ENCODE results near the gene PHACTR2. TPM values are rescaled to one million over a fixed set of nuclear protein-coding genes. Genes with fewer than 3 reads are reported as not detected.

The PHACTR2 gene
- polyA plus RNA-seq, 4 donors = 28.4 to 93.7 (median 35.1) TPM

DNA sequence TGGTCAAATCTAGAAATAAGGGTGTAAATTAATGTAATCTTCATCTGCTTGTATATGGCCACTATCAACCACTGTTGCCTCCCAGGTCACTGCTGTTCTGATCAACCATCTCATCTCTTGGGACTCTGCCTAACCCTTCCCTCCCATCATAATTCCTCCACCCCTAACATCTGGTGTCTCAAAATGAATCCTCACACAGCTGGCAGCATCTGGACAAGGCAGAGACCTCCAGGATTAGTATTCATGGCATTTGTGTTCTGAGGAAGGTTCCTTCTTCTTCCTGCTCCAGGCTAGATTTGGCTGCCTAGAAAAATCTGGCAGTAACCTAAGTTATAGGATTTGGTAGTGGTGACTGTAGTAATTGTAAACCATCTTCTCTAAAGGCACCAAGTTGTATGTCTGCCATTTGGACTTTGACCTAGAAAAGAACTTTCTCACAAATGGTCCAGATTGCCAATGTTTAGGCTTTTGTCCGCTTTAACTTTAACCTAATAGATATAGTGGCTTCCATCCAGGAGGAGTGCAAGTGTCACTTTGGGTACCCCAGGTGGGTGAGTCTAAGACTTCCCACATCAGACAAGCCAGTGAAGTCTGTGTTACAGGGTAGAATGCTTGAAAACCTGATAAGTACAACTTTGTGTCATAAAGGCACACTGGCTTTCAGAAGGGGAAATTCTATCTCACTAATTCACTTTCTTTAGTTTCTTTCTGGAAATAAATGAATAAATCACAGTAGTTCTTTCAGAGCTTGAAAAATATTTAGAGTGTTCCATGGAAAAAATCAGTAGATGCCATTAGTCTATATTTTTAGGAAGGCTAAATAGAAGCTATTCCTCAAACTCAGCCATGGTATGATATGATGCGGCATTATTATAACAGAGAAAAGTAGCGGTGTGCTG, 3.0 kb upstream of the PHACTR2 start:
- DNase-seq (ENCODE audit: low read depth in 4 of 4, low spot score in 3 of 4) = no peak

GRCh38 chr6:143675382-143675900, 2.3 kb upstream of the PHACTR2 start:
- DNase-seq (ENCODE audit: low read depth in 4 of 4, low spot score in 3 of 4) = no peak

DNA sequence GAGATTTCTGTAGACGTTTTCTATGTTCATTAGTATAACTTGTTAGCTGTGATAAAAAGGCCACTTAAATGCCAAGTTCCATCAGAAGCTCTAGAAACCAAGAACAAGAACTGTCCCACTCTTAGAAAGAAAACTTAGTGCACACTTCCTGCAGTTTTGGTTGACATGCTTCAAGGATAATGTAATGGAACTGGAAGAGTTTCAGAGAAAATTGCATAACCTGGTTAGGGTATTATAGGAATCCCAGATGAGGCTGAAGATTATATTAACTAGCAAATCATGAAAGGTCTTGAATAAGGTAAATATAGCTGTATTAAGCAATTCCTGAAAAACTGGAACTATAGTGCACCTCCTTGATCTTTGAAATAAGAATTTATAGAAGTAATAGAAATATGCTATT, 1.8 kb upstream of the PHACTR2 start:
- no peak for DNase-seq (ENCODE audit: low read depth in 4 of 4, low spot score in 3 of 4)

- DNase-seq (ENCODE audit: low read depth in 4 of 4, low spot score in 3 of 4) = no peak
Measured at GRCh38 chr6:143676437-143677045, 1.2 kb upstream of the PHACTR2 start.

DNA sequence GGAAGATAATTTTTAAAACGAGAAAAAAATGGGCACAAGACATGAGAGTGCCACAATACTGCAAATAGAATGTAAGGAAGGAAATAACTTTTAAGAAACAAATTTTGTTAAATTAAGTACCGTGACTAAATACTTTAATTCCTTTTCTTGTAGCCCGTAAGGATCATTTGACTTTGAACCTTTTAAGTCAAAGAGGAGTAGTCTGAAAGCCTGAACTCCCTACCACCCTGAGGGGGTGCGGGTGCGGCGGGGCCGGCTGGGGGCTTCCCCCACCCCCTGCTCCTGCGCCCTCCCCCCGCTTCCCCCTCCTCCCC, 231 bp upstream of the PHACTR2 start:
- DNase-seq (ENCODE audit: low read depth in 4 of 4, low spot score in 3 of 4) = no peak

GRCh38 chr6:143679041-143679440, 1.3 kb downstream of the PHACTR2 start:
- DNase-seq (ENCODE audit: low read depth in 4 of 4, low spot score in 3 of 4) = no peak

GRCh38 chr6:143680141-143680540, 2.4 kb downstream of the PHACTR2 start:
- DNase-seq (ENCODE audit: low read depth in 4 of 4, low spot score in 3 of 4) = no peak

DNA sequence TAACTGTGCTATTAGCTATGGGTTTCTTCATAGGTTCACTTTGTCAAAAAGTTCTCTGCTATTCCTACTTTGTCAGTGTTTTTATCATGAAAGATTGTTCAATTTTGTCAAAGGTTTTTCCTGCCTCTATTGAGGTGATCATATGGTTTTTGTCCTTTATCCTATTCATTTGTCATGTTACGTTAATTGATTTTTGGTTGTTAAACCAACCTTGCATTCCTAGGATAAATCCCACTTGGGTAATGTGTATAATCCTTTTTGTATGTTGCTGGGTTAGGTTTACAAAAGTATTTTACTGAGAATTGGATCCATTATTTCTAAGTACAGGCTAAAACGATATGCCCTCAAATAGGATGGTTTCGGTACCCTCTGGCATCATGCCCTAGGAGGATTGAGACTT, 5.0 kb downstream of the PHACTR2 start:
- DNase-seq (ENCODE audit: low read depth in 4 of 4, low spot score in 3 of 4) = no peak

GRCh38 chr6:143684486-143684885, 6.7 kb downstream of the PHACTR2 start:
- DNase-seq (ENCODE audit: low read depth in 4 of 4, low spot score in 3 of 4) = no peak

GRCh38 chr6:143685653-143686052, 7.9 kb downstream of the PHACTR2 start:
- no peak for DNase-seq (ENCODE audit: low read depth in 4 of 4, low spot score in 3 of 4)

DNA sequence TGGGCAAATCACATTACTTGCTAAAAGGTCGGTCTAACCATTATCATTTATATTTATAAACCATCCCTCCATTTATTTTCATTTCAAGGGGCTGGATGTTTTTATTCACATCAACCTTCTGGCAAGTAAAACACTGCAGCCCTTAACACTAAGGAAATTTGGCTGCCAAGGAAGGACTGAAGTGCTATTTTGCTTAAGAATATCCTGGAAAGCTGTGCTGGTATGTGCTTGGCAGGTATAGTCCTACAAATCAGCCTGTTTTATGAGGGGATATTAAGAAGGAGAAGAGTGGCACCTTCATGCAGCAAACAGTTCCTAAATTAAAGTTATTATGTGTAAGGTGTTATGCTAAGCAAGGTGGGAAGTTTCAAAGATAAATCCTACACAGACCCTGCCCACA, 9.8 kb downstream of the PHACTR2 start:
- no peak for DNase-seq (ENCODE audit: low read depth in 4 of 4, low spot score in 3 of 4)

DNA sequence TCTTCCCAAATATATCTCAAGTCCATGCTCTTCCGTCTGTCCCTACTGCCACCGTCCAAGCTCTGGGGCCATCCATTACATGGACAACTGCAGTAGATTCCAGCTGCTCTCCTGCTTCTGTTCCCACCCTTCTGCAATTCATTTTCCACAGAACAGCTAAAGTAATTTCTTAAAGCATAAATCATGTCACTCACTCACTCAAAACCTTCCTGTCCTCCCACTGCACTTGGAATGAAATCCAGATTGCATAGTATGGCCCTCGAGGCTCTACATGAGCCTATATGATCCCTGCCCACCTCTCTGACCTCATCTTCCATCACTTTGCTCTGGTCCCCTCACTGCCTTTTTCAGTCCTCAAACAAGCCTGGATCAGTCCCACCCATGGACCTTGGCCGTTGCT, 10.9 kb downstream of the PHACTR2 start:
- DNase-seq (ENCODE audit: low read depth in 4 of 4, low spot score in 3 of 4) = no peak

- no peak for DNase-seq (ENCODE audit: low read depth in 4 of 4, low spot score in 3 of 4)
Measured at GRCh38 chr6:143689852-143690251, 12.1 kb downstream of the PHACTR2 start.

- no peak for DNase-seq (ENCODE audit: low read depth in 4 of 4, low spot score in 3 of 4)
Measured at GRCh38 chr6:143691155-143691554, 13.4 kb downstream of the PHACTR2 start.

- no peak for DNase-seq (ENCODE audit: low read depth in 4 of 4, low spot score in 3 of 4)
Measured at GRCh38 chr6:143691900-143692636, 14.3 kb downstream of the PHACTR2 start.

- no peak for DNase-seq (ENCODE audit: low read depth in 4 of 4, low spot score in 3 of 4)
Measured at GRCh38 chr6:143692696-143693095, 14.9 kb downstream of the PHACTR2 start.

DNA sequence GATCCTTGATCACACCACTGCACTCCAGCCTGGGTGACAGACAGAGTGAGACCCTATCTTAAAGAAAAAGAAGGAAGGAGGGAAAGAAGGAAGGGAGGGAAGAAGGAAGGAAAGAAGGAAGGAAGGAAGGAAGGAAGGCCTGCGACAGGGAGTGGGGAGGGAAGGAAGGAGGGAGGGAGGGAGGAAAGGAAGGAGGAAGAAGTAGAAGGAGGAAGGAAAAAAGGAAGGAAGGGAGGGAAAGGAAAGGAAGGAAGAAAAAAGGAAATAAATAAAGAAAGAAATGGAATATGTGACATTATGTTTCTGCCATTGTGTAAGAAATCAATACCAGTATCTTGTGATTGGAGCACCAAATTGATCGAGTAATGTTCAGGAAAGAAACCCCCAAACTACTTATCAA, 16.2 kb downstream of the PHACTR2 start:
- no peak for DNase-seq (ENCODE audit: low read depth in 4 of 4, low spot score in 3 of 4)

- no peak for DNase-seq (ENCODE audit: low read depth in 4 of 4, low spot score in 3 of 4)
Measured at GRCh38 chr6:143694560-143694959, 16.8 kb downstream of the PHACTR2 start.

GRCh38 chr6:143695130-143695968, 17.6 kb downstream of the PHACTR2 start:
- no peak for DNase-seq (ENCODE audit: low read depth in 4 of 4, low spot score in 3 of 4)

GRCh38 chr6:143695969-143696663, 18.4 kb downstream of the PHACTR2 start:
- no peak for DNase-seq (ENCODE audit: low read depth in 4 of 4, low spot score in 3 of 4)

Data from left renal pelvis (tissue), 4 donors.